ENCODE measurements around the gene BIRC2.

- TF ChIP-seq EZH2phosphoT487 (IDR thresholded peaks at IDR 0.05; ENCODE audit: insufficient read depth, low read depth) (no peak), EZH2 (IDR thresholded peaks at IDR 0.05; ENCODE audit: insufficient read depth, poor library complexity, severe bottlenecking) (no peak)
Observed at GRCh38 chr11:102407901-102408300, 60.9 kb downstream of the BIRC2 start.
